ENCODE results near the gene MCM3.
A peak's percentile ranks its signal among the peaks of the same experiment; 100 is the strongest.

Gene MCM3

GRCh38 chr6:52245425-52245824, 39.1 kb downstream of the MCM3 start:
- Mint-ChIP-seq H3K27ac (no peak overlapping the region), H3K9me3 (no peaks in the 10 kb centered on the region), H3K4me3 (no peak overlapping the region), H3K36me3 (peaks cover 8% of the 10 kb centered on the region), H3K4me1 (no peaks in the 10 kb centered on the region)
- no peak for ATAC-seq
- no peak for DNase-seq (ENCODE audit: low spot score in 2 of 2)

GRCh38 chr6:52244400-52244799, 40.1 kb downstream of the MCM3 start, which contains the start of gene IL17F:
IL17F (minus strand) TSS chr6:52244500; CDS start chr6:52244429, 71 bp downstream.
- ATAC-seq (no peak), DNase-seq (ENCODE audit: low spot score in 2 of 2) (no peak)
- Mint-ChIP-seq H3K27ac (no peak within 1 kb of the TSS), H3K9me3 (no peaks in the 10 kb centered on the region), H3K4me3 (no peak within 1 kb of the TSS), H3K36me3 (peaks cover 9% of the 10 kb centered on the region), H3K4me1 (no peaks in the 10 kb centered on the region)

GRCh38 chr6:52243282-52243893, 41.2 kb downstream of the MCM3 start:
- Mint-ChIP-seq H3K9me3 (no peaks in the 10 kb centered on the region), H3K36me3 (peaks cover 9% of the 10 kb centered on the region), H3K4me1 (no peaks in the 10 kb centered on the region), H3K4me3 (no peak overlapping the region), H3K27ac (no peak overlapping the region)
- DNase-seq (ENCODE audit: low spot score in 2 of 2) (no peak), ATAC-seq (no peak)

GRCh38 chr6:52241819-52242218, 42.7 kb downstream of the MCM3 start:
- no peak overlapping the region for H3K4me3 Mint-ChIP-seq
- ATAC-seq, result no peak
- H3K9me3 Mint-ChIP-seq, result no peaks in the 10 kb centered on the region
- H3K36me3 Mint-ChIP-seq, result peaks cover 9% of the 10 kb centered on the region
- H3K4me1 Mint-ChIP-seq, result no peaks in the 10 kb centered on the region
- no peak for DNase-seq (ENCODE audit: low spot score in 2 of 2)
- no peak overlapping the region for H3K27ac Mint-ChIP-seq

- H3K9me3 Mint-ChIP-seq, result no peaks in the 10 kb centered on the region
- H3K27ac Mint-ChIP-seq, result no peak overlapping the region
- H3K4me3 Mint-ChIP-seq, result no peak overlapping the region
- peak; percentile 63 for ATAC-seq
- H3K4me1 Mint-ChIP-seq, result peaks cover 22% of the 10 kb centered on the region
- peaks cover 7% of the 10 kb centered on the region for H3K36me3 Mint-ChIP-seq
- DNase-seq (ENCODE audit: low spot score in 2 of 2), result peak in 1 of 2 donors; percentile 60
Observed at GRCh38 chr6:52233975-52234823, 50.3 kb downstream of the MCM3 start.

- Mint-ChIP-seq H3K4me3 (no peak overlapping the region), H3K9me3 (no peaks in the 10 kb centered on the region), H3K27ac (no peak overlapping the region), H3K4me1 (peaks cover 27% of the 10 kb centered on the region), H3K36me3 (peaks cover 7% of the 10 kb centered on the region)
- DNase-seq (ENCODE audit: low spot score in 2 of 2), result no peak
- no peak for ATAC-seq
Observed at GRCh38 chr6:52233005-52233404, 51.5 kb downstream of the MCM3 start.

GRCh38 chr6:52231406-52232127, 53.0 kb downstream of the MCM3 start:
- peak; percentile 40 to 79 for DNase-seq (ENCODE audit: low spot score in 2 of 2)

GRCh38 chr6:52230685-52231084, 53.9 kb downstream of the MCM3 start:
- Mint-ChIP-seq H3K4me1 (peaks cover 39% of the 10 kb centered on the region), H3K4me3 (no peak overlapping the region), H3K27ac (no peak overlapping the region), H3K9me3 (no peaks in the 10 kb centered on the region), H3K36me3 (peaks cover 7% of the 10 kb centered on the region)
- ATAC-seq, result no peak
- DNase-seq (ENCODE audit: low spot score in 2 of 2), result no peak

More at GRCh38 chr6:52231406-52232127, 53.0 kb downstream of the MCM3 start:
- peak; percentile 87 for ATAC-seq
- Mint-ChIP-seq H3K4me3 (no peak overlapping the region), H3K4me1 (peaks cover 39% of the 10 kb centered on the region), H3K27ac (no peak overlapping the region), H3K36me3 (peaks cover 7% of the 10 kb centered on the region), H3K9me3 (no peaks in the 10 kb centered on the region)

GRCh38 chr6:52227495-52227894, 57.0 kb downstream of the MCM3 start:
- Mint-ChIP-seq H3K36me3 (peaks cover 7% of the 10 kb centered on the region), H3K27ac (no peak overlapping the region), H3K4me1 (peaks cover 32% of the 10 kb centered on the region), H3K4me3 (no peak overlapping the region), H3K9me3 (no peaks in the 10 kb centered on the region)
- DNase-seq (ENCODE audit: low spot score in 2 of 2) (peak; percentile 27 to 82), ATAC-seq (peak; percentile 96)

- no peaks in the 10 kb centered on the region for H3K9me3 Mint-ChIP-seq
- H3K4me1 Mint-ChIP-seq, result peaks cover 9% of the 10 kb centered on the region
- ATAC-seq, result peak; percentile 98
- H3K4me3 Mint-ChIP-seq, result no peak overlapping the region
- no peaks in the 10 kb centered on the region for H3K36me3 Mint-ChIP-seq
- no peak overlapping the region for H3K27ac Mint-ChIP-seq
- DNase-seq (ENCODE audit: low spot score in 2 of 2), result no peak
Observed at GRCh38 chr6:52221302-52221701, 63.2 kb downstream of the MCM3 start.

GRCh38 chr6:52217761-52218160, 66.8 kb downstream of the MCM3 start:
- peaks cover 9% of the 10 kb centered on the region for H3K4me1 Mint-ChIP-seq
- DNase-seq (ENCODE audit: low spot score in 2 of 2) (no peak), ATAC-seq (no peak)
- H3K36me3 Mint-ChIP-seq, result no peaks in the 10 kb centered on the region
- H3K27ac Mint-ChIP-seq, result no peak overlapping the region
- no peaks in the 10 kb centered on the region for H3K9me3 Mint-ChIP-seq
- H3K4me3 Mint-ChIP-seq, result no peak overlapping the region

GRCh38 chr6:52216932-52217575, 67.5 kb downstream of the MCM3 start:
- Mint-ChIP-seq H3K4me3 (no peak overlapping the region), H3K36me3 (no peaks in the 10 kb centered on the region), H3K4me1 (peaks cover 9% of the 10 kb centered on the region), H3K27ac (no peak overlapping the region), H3K9me3 (no peaks in the 10 kb centered on the region)
- no peak for DNase-seq (ENCODE audit: low spot score in 2 of 2)
- no peak for ATAC-seq

GRCh38 chr6:52215787-52216186, 68.8 kb downstream of the MCM3 start:
- no peaks in the 10 kb centered on the region for H3K36me3 Mint-ChIP-seq
- peaks cover 1% of the 10 kb centered on the region for H3K4me1 Mint-ChIP-seq
- DNase-seq (ENCODE audit: low spot score in 2 of 2) (no peak), ATAC-seq (no peak)
- H3K9me3 Mint-ChIP-seq, result no peaks in the 10 kb centered on the region
- H3K27ac Mint-ChIP-seq, result no peak overlapping the region
- H3K4me3 Mint-ChIP-seq, result no peak overlapping the region

Measured in stimulated activated effector memory CD8-positive, alpha-beta T cell treated with anti-CD3 and anti-CD28 coated beads, Interleukin-12 subunit alpha, Interleukin-12 subunit beta, amount 100 ng/mL, for 72 hours (primary cell).